GM12878 (cell line): ENCODE measurements around the gene GPATCH2L. TPM values are rescaled to one million over a fixed set of nuclear protein-coding genes. Genes with fewer than 3 reads are reported as not detected.

Experiments used
- ATAC-seq: fragments of 200-7000 bp; cut with Tn5 transposase; 3 replicates; pipeline ENCODE4 v1.9.1; 2020; ENCODE audit warnings: mild to moderate bottlenecking, moderate library complexity
- BruUV-seq: library from RNA; stranded (reverse); fragments of 400-500 nt; replicated peaks from 2 replicates; lab custom pipeline; 2021; lab: Mats Ljungman, UMichigan
- CTCF ChIA-PET: fragments of 300-600 bp; sonication (Branson Sonifier 250); formaldehyde crosslinking; extraction: SDS; loops from one replicate; lab custom pipeline; 2021; ENCODE audit warnings: inconsistent platforms; lab: Yijun Ruan, JAX
- POLR2A ChIA-PET: fragments of 350-600 bp; formaldehyde crosslinking; extraction: SDS; loops from one replicate; lab custom pipeline; 2021; ENCODE audit warnings: inconsistent platforms; lab: Charles Lee
- RAD21 ChIA-PET: fragments of 300-600 bp; sonication (Branson Sonifier 250); formaldehyde crosslinking; loops from one replicate; lab custom pipeline; 2023; ENCODE audit warnings: antibody characterized with exemption; ENCODE audit not compliant: unreplicated experiment; lab: Charles Lee
- SMC1A ChIA-PET: fragments of 300-600 bp; sonication (Branson Sonifier 250); formaldehyde crosslinking; loops from one replicate; lab custom pipeline; 2023; ENCODE audit not compliant: unreplicated experiment, uncharacterized antibody; lab: Charles Lee
- DNase-seq: peaks from one replicate; pipeline ENCODE4 v3.0.0-alpha.2; 2011; ENCODE audit warnings: low read depth, low spot score
- FAIRE-seq: peaks from 3 replicates; lab custom pipeline; 2011; peaks lifted over from hg19 to GRCh38; lab: Jason Lieb, UNC
- H2AFZ ChIP-seq: 2 replicates; pipeline ENCODE4 v1.6.0; 2011; ENCODE audit warnings: low read depth, low read length, control low read depth; ENCODE audit not compliant: control insufficient read depth
- H3K27ac ChIP-seq: 2 replicates; pipeline ENCODE4 v1.5.1; 2011; ENCODE audit warnings: control low read depth; ENCODE audit not compliant: control insufficient read depth, insufficient read depth
- H3K27me3 ChIP-seq, 2 experiments: replicated peaks in 1 of 2; 2 replicates each; pipeline versions ENCODE4 v1.6.0 to v1.6.1; 2011; ENCODE audit warnings: low read length in 1 of 2; ENCODE audit not compliant: control insufficient read depth in 2 of 2, insufficient read depth in 2 of 2
- H3K36me3 ChIP-seq, 2 experiments: 2 replicates each; pipeline ENCODE4 v1.5.1; 2011; ENCODE audit warnings: low read length in 1 of 2; ENCODE audit not compliant: control insufficient read depth in 2 of 2, insufficient read depth in 2 of 2
- H3K4me1 ChIP-seq: 2 replicates; pipeline ENCODE4 v1.6.1; 2011; ENCODE audit warnings: mild to moderate bottlenecking, low read length, moderate library complexity, mixed read lengths; ENCODE audit not compliant: control insufficient read depth, insufficient read depth
- H3K4me2 ChIP-seq: 2 replicates; pipeline ENCODE4 v1.6.0; 2011; ENCODE audit warnings: control low read depth; ENCODE audit not compliant: control insufficient read depth, insufficient read depth
- H3K4me3 ChIP-seq: fragments of 200-600 bp; sonication (generic); 2 replicates; pipeline ENCODE4 v1.5.1; 2016
- H3K79me2 ChIP-seq: 2 replicates; pipeline ENCODE4 v1.6.0; 2011; ENCODE audit warnings: low read length; ENCODE audit not compliant: control insufficient read depth, insufficient read depth
- H3K9ac ChIP-seq: 2 replicates; pipeline ENCODE4 v1.8.0; 2011; ENCODE audit warnings: low read length, control low read depth, mixed read lengths; ENCODE audit not compliant: control insufficient read depth, insufficient read depth
- H3K9me3 ChIP-seq: replicated peaks from 3 replicates; pipeline ENCODE4 v1.5.1; 2011; ENCODE audit warnings: mild to moderate bottlenecking, low read length; ENCODE audit not compliant: control insufficient read depth, insufficient read depth
- H4K20me1 ChIP-seq: 2 replicates; pipeline ENCODE4 v1.6.0; 2011; ENCODE audit not compliant: control insufficient read depth, insufficient read depth
- ETV6 ChIP-seq, 2 experiments: fragments of 450-650 bp in 1 of 2; IDR thresholded peaks in 1 of 2; conservative IDR thresholded peaks in 1 of 2; 2 replicates each; pipeline ENCODE4 v1.6.1; 2014; ENCODE audit warnings: antibody characterized with exemption in 1 of 2, borderline replicate concordance in 1 of 2, low read depth in 1 of 2, mild to moderate bottlenecking in 1 of 2, moderate library complexity in 1 of 2
- POLR2AphosphoS2 ChIP-seq: IDR thresholded peaks from 2 replicates; pipeline ENCODE4 v1.6.1; 2011; ENCODE audit warnings: low read depth, mild to moderate bottlenecking, low read length, improper control_type of control experiment, moderate library complexity
- POLR2AphosphoS5 ChIP-seq: IDR thresholded peaks from 2 replicates; pipeline ENCODE4 v1.6.1; 2011; ENCODE audit warnings: mild to moderate bottlenecking, low read length, inconsistent platforms
- RCOR1 ChIP-seq: conservative IDR thresholded peaks from 2 replicates; pipeline ENCODE4 v1.6.1; 2012; ENCODE audit warnings: low read depth, low read length, improper control_type of control experiment
- SMAD1 ChIP-seq: fragments of 450-650 bp; IDR thresholded peaks from 2 replicates; pipeline ENCODE4 v1.6.1; 2018; ENCODE audit warnings: mild to moderate bottlenecking, low read depth; ENCODE audit not compliant: partially characterized antibody
- WRNIP1 ChIP-seq: IDR thresholded peaks from 2 replicates; pipeline ENCODE4 v1.6.1; 2011; ENCODE audit warnings: low read depth, low read length, improper control_type of control experiment, borderline replicate concordance
- YBX1 ChIP-seq: fragments of 450-650 bp; IDR thresholded peaks from 2 replicates; pipeline ENCODE4 v1.6.1; 2016; ENCODE audit warnings: antibody characterized with exemption
- ZSCAN29 ChIP-seq: fragments of 450-650 bp; IDR thresholded peaks from 2 replicates; pipeline ENCODE4 v1.6.1; 2017; ENCODE audit warnings: mild to moderate bottlenecking, moderate library complexity
- WGBS: methylation state at CpG from one replicate; pipeline ENCODE4 v1.1.6; 2016; ENCODE audit warnings: low lambda C conversion rate; ENCODE audit not compliant: insufficient replicate concordance, insufficient coverage; ENCODE audit errors: missing lambda C conversion rate; 5-methylcytosine and 5-hydroxymethylcytosine counted together
- in situ Hi-C: fragments of 300-500 bp; cut with MboI; formaldehyde crosslinking; loops from 9 replicates; pipeline ENCODE4 v1.14.3; 2018; ENCODE audit warnings: mixed read lengths
- intact Hi-C: fragments of 100-400 bp; cut with micrococcal nuclease; formaldehyde crosslinking; loops from one replicate; pipeline ENCODE4 v1.14.2; 2022; ENCODE audit not compliant: unreplicated experiment
- polyA plus RNA-seq, 11 experiments: library from polyadenylated mRNA; depleted of rRNA in 4 of 11; unstranded in 6 of 11; stranded (reverse) in 5 of 11; fragments of >200 nt; fragmentation: Nextera tagmentation in 4 of 11; fragmentation: Illumina TruSeq in 1 of 11; extraction: Ambion mirVana in 4 of 11; extraction: Trizol in 1 of 11; gene quantifications; 1 replicate in 1 of 11; 2 replicates in 10 of 11; pipeline versions ENCODE4 v1.2.1 to v1.2.3, GENCODE V29; 2011 to 2016; ENCODE audit warnings: inconsistent platforms in 2 of 11, missing spikeins in 2 of 11, low read depth in 1 of 11
- total RNA-seq, 4 experiments: library from RNA; depleted of rRNA in 3 of 4; stranded (reverse); fragments of >200 nt in 3 of 4; fragmentation: Illumina TruSeq in 1 of 4; extraction: Trizol in 1 of 4; gene quantifications; 2 replicates each; pipeline versions ENCODE4 v1.2.1 to v1.2.3, GENCODE V29; 2013 to 2021
- TF ChIP-seq, protein P1 (sequence below): fragments of 450-650 bp; IDR thresholded peaks from 2 replicates; pipeline ENCODE4 v1.6.1; 2016; ENCODE audit warnings: mild to moderate bottlenecking, moderate library complexity, borderline replicate concordance
- TF ChIP-seq, protein P2 (sequence below): fragments of 450-650 bp; IDR thresholded peaks from 2 replicates; pipeline ENCODE4 v1.6.1; 2017; ENCODE audit warnings: borderline replicate concordance
- TF ChIP-seq, protein P3 (sequence below): IDR thresholded peaks from 2 replicates; pipeline ENCODE4 v1.6.1; 2011; ENCODE audit warnings: low read depth, low read length, improper control_type of control experiment, borderline replicate concordance

GPATCH2L gene
- total and polyA plus RNA-seq, 10 of the 15 experiments (the other 5 are each of a cell fraction or from before 2014, with no cell fraction given): 9.1 to 50.9 (median 24.4) TPM

DNA sequence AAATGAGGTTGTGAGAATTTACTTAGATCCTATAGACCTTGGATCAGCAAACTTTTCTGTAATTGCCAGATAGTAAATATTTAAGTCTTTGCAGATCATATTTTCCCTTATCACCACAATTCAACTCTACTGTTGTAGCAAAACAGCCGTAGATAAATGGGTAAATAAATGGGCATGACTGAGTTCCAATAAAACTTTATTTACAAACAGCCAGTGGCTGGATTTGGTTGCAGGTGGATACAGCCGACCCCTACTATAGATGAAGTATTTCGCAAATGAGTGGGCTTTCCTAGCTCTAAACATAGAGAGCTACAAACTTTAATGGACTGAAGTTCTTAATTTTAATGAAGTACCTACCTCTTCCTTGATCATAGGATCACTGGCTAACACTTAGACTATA, 100.7 kb downstream of the GPATCH2L start:
- ChIA-PET CTCF (no interaction called here), SMC1A (no interaction called here)
- Histone ChIP-seq H3K27me3 (no peaks in the 10 kb centered on the region), H3K9ac (no peak overlapping the region), H3K79me2 (no peaks in the 10 kb centered on the region)
- 82% methylated on average over 3 of the region's 3 CpGs for WGBS
- intact Hi-C loops: no loop called here
- TF ChIP-seq, protein P1, sequence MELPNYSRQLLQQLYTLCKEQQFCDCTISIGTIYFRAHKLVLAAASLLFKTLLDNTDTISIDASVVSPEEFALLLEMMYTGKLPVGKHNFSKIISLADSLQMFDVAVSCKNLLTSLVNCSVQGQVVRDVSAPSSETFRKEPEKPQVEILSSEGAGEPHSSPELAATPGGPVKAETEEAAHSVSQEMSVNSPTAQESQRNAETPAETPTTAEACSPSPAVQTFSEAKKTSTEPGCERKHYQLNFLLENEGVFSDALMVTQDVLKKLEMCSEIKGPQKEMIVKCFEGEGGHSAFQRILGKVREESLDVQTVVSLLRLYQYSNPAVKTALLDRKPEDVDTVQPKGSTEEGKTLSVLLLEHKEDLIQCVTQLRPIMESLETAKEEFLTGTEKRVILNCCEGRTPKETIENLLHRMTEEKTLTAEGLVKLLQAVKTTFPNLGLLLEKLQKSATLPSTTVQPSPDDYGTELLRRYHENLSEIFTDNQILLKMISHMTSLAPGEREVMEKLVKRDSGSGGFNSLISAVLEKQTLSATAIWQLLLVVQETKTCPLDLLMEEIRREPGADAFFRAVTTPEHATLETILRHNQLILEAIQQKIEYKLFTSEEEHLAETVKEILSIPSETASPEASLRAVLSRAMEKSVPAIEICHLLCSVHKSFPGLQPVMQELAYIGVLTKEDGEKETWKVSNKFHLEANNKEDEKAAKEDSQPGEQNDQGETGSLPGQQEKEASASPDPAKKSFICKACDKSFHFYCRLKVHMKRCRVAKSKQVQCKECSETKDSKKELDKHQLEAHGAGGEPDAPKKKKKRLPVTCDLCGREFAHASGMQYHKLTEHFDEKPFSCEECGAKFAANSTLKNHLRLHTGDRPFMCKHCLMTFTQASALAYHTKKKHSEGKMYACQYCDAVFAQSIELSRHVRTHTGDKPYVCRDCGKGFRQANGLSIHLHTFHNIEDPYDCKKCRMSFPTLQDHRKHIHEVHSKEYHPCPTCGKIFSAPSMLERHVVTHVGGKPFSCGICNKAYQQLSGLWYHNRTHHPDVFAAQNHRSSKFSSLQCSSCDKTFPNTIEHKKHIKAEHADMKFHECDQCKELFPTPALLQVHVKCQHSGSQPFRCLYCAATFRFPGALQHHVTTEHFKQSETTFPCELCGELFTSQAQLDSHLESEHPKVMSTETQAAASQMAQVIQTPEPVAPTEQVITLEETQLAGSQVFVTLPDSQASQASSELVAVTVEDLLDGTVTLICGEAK: peak; percentile 63
- no peak for TF ChIP-seq WRNIP1
- TF ChIP-seq, all 136 proteins: peak for 1
- ChIA-PET POLR2A (no interaction called here), RAD21 (no interaction called here)
- no TSS peak for BruUV-seq
- Histone ChIP-seq H3K27ac (no peak overlapping the region), H2AFZ (no peak overlapping the region), H3K4me3 (no peak overlapping the region), H4K20me1 (no peaks in the 10 kb centered on the region), H3K4me2 (no peak overlapping the region), H3K36me3 (no peaks in the 10 kb centered on the region), H3K4me1 (no peaks in the 10 kb centered on the region), H3K9me3 (no peaks in the 10 kb centered on the region)
- FAIRE-seq: no peak
- no peak for ATAC-seq
- no peak for DNase-seq
- in situ Hi-C loops: no loop called here

DNA sequence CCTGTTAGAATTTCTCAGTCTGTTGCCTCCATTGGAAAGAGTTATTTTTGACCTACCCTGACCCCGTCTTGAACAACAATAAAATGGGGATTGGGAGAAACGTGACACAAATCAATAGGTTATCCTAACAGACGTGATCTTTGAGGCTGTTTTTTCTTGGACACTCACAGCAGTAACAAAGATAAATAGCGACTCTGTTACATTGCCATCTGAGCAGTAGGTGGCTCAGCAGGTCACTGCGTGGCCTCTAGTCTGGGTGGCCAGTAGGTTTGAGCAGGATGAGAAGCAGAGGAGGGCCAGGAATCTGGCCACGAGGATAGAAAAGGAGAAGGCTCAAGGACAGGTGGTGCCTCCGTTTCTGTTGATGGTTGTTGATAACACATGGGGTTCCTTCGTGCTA, 101.4 kb downstream of the GPATCH2L start:
- Histone ChIP-seq H3K27me3 (no peaks in the 10 kb centered on the region), H3K9me3 (no peaks in the 10 kb centered on the region), H3K79me2 (no peaks in the 10 kb centered on the region), H3K4me3 (no peak overlapping the region), H3K9ac (no peak overlapping the region), H3K4me1 (no peaks in the 10 kb centered on the region), H2AFZ (no peak overlapping the region), H3K27ac (no peak overlapping the region), H4K20me1 (no peaks in the 10 kb centered on the region), H3K36me3 (no peaks in the 10 kb centered on the region), H3K4me2 (no peak overlapping the region)
- FAIRE-seq (no peak), ATAC-seq (no peak), DNase-seq (no peak)
- ChIA-PET SMC1A (interaction anchor here (0.9 kb wide), 1 partner anchor 23 kb away, joined by 3 read pairs; no protein-coding TSS in a partner anchor), POLR2A (no interaction called here), CTCF (no interaction called here), RAD21 (no interaction called here)
- intact Hi-C loops: no loop called here
- no TSS peak for BruUV-seq
- WGBS: 41% methylated on average over 8 of the region's 8 CpGs
- in situ Hi-C loops: no loop called here
- TF ChIP-seq, protein P2, sequence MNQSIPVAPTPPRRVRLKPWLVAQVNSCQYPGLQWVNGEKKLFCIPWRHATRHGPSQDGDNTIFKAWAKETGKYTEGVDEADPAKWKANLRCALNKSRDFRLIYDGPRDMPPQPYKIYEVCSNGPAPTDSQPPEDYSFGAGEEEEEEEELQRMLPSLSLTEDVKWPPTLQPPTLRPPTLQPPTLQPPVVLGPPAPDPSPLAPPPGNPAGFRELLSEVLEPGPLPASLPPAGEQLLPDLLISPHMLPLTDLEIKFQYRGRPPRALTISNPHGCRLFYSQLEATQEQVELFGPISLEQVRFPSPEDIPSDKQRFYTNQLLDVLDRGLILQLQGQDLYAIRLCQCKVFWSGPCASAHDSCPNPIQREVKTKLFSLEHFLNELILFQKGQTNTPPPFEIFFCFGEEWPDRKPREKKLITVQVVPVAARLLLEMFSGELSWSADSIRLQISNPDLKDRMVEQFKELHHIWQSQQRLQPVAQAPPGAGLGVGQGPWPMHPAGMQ: no peak
- TF ChIP-seq RCOR1 (no peak), SMAD1 (no peak), POLR2AphosphoS5 (no peak), ETV6 (conservative IDR thresholded peaks at IDR 0.05 in 1 of 2, IDR thresholded peaks at IDR 0.05 in 1 of 2; ENCODE audit: borderline replicate concordance in 1 of 2, low read depth in 1 of 2) (no peak), POLR2AphosphoS2 (no peak), YBX1 (no peak), ZSCAN29 (no peak)
- TF ChIP-seq, protein P3, sequence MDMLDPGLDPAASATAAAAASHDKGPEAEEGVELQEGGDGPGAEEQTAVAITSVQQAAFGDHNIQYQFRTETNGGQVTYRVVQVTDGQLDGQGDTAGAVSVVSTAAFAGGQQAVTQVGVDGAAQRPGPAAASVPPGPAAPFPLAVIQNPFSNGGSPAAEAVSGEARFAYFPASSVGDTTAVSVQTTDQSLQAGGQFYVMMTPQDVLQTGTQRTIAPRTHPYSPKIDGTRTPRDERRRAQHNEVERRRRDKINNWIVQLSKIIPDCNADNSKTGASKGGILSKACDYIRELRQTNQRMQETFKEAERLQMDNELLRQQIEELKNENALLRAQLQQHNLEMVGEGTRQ: no peak
